ENCODE measurements around the gene KRT80.

The KRT80 gene

GRCh38 chr12:52126605-52127578, 64.9 kb downstream of the KRT80 start:
- no peak for DNase-seq

GRCh38 chr12:52126050-52126604, 65.7 kb downstream of the KRT80 start:
- DNase-seq, result no peak

- DNase-seq, result no peak
These were observed 66.3 kb downstream of the KRT80 start for GRCh38 chr12:52125476-52125900.

GRCh38 chr12:52123487-52124186, 68.2 kb downstream of the KRT80 start:
- DNase-seq, result no peak

GRCh38 chr12:52122904-52123303, 68.9 kb downstream of the KRT80 start:
- no peak for DNase-seq

- no peak for DNase-seq
These were observed 69.3 kb downstream of the KRT80 start for GRCh38 chr12:52122540-52122871.

- DNase-seq, result peak; percentile 68
These were observed 69.8 kb downstream of the KRT80 start for GRCh38 chr12:52121824-52122539.

- no peak for DNase-seq
These were observed 70.6 kb downstream of the KRT80 start for GRCh38 chr12:52120951-52121823.

- DNase-seq, result peak; percentile 40
These were observed 72.2 kb downstream of the KRT80 start for GRCh38 chr12:52119398-52120254.
